ENCODE results near the gene CTBP2. TPM values are rescaled to one million over a fixed set of nuclear protein-coding genes. Genes with fewer than 3 reads are reported as not detected.

The CTBP2 gene
- total RNA-seq, 4 donors from 2014 or later, result 41.8 to 55.9 (median 47.1) TPM

GRCh38 chr10:125038637-125039036 lies 121.7 kb downstream of the CTBP2 start:
- peak in 3 of 6 experiments; percentile 19 to 25 (median 21) for TF ChIP-seq CTCF (IDR thresholded peaks at IDR 0.05)
- TF ChIP-seq POLR2A (IDR thresholded peaks at IDR 0.05), result no peak
- WGBS, 2 donors, result 78 to 89% methylated on average over 6 to 7 of the region's 8 CpGs
- Histone ChIP-seq H3K27ac (no peak overlapping the region), H3K27me3 (no peaks in the 10 kb centered on the region), H3K36me3 (peaks cover 0 to 26% (median 0%) of the 10 kb centered on the region in 3 donors), H3K4me3 (no peak overlapping the region), H3K9me3 (no peaks in the 10 kb centered on the region), H3K4me1 (peaks cover 19 to 69% (median 20%) of the 10 kb centered on the region in 3 donors)
- no peak for DNase-seq
- intact Hi-C loops (cut with DNase I), result no loop called here

- Histone ChIP-seq H3K9me3 (no peaks in the 10 kb centered on the region), H3K4me1 (peaks cover 18 to 67% (median 19%) of the 10 kb centered on the region in 3 donors), H3K4me3 (no peak overlapping the region), H3K36me3 (peaks cover 0 to 39% (median 0%) of the 10 kb centered on the region in 3 donors), H3K27ac (peak overlapping the region in 1 of 4 donors; percentile 33), H3K27me3 (no peaks in the 10 kb centered on the region)
- TF ChIP-seq POLR2A (IDR thresholded peaks at IDR 0.05) (no peak), CTCF (IDR thresholded peaks at IDR 0.05) (no peak)
- DNase-seq, result no peak
- 51 to 62% methylated on average over 8 of the region's 8 CpGs for WGBS, 2 donors
- intact Hi-C loops (cut with DNase I), result no loop called here
These were observed 123.1 kb downstream of the CTBP2 start for GRCh38 chr10:125037145-125037877.

GRCh38 chr10:125035588-125036295 lies 124.6 kb downstream of the CTBP2 start:
- Histone ChIP-seq H3K36me3 (peaks cover 0 to 39% (median 0%) of the 10 kb centered on the region in 3 donors), H3K4me1 (peaks cover 14 to 60% (median 19%) of the 10 kb centered on the region in 3 donors), H3K27me3 (no peaks in the 10 kb centered on the region), H3K9me3 (no peaks in the 10 kb centered on the region), H3K27ac (no peak overlapping the region), H3K4me3 (no peak overlapping the region)
- TF ChIP-seq POLR2A (IDR thresholded peaks at IDR 0.05) (no peak), CTCF (IDR thresholded peaks at IDR 0.05) (no peak)
- no peak for DNase-seq
- 76 to 85% methylated on average over 7 of the region's 7 CpGs for WGBS, 2 donors
- intact Hi-C loops (cut with DNase I), result no loop called here

- H3K27ac ChIP-seq, result no peak overlapping the region
- WGBS, 2 donors, result 71 to 76% methylated on average over 11 of the region's 11 CpGs
These were observed 125.2 kb downstream of the CTBP2 start for GRCh38 chr10:125035136-125035535.

More at GRCh38 chr10:125035136-125035535, 125.2 kb downstream of the CTBP2 start:
- no peak for DNase-seq
- Histone ChIP-seq H3K4me1 (peaks cover 14 to 66% (median 19%) of the 10 kb centered on the region in 3 donors), H3K27me3 (no peaks in the 10 kb centered on the region), H3K36me3 (peaks cover 0 to 39% (median 0%) of the 10 kb centered on the region in 3 donors), H3K4me3 (no peak overlapping the region), H3K9me3 (no peaks in the 10 kb centered on the region)
- no peak for TF ChIP-seq CTCF (IDR thresholded peaks at IDR 0.05)
- intact Hi-C loops (cut with DNase I), result no loop called here
